ENCODE data around the gene EIF2B4.
A peak's percentile ranks its signal among the peaks of the same experiment; 100 is the strongest.

Gene EIF2B4

GRCh38 chr2:27408601-27409320 lies 38.6 kb upstream of the EIF2B4 start (continued):
- TF ChIP-seq, protein P1, sequence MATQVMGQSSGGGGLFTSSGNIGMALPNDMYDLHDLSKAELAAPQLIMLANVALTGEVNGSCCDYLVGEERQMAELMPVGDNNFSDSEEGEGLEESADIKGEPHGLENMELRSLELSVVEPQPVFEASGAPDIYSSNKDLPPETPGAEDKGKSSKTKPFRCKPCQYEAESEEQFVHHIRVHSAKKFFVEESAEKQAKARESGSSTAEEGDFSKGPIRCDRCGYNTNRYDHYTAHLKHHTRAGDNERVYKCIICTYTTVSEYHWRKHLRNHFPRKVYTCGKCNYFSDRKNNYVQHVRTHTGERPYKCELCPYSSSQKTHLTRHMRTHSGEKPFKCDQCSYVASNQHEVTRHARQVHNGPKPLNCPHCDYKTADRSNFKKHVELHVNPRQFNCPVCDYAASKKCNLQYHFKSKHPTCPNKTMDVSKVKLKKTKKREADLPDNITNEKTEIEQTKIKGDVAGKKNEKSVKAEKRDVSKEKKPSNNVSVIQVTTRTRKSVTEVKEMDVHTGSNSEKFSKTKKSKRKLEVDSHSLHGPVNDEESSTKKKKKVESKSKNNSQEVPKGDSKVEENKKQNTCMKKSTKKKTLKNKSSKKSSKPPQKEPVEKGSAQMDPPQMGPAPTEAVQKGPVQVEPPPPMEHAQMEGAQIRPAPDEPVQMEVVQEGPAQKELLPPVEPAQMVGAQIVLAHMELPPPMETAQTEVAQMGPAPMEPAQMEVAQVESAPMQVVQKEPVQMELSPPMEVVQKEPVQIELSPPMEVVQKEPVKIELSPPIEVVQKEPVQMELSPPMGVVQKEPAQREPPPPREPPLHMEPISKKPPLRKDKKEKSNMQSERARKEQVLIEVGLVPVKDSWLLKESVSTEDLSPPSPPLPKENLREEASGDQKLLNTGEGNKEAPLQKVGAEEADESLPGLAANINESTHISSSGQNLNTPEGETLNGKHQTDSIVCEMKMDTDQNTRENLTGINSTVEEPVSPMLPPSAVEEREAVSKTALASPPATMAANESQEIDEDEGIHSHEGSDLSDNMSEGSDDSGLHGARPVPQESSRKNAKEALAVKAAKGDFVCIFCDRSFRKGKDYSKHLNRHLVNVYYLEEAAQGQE (tag by site-specific recombination; IDR thresholded peaks at IDR 0.05): no peak
- TF ChIP-seq ZNF629 (tag by site-specific recombination; IDR thresholded peaks at IDR 0.05): no peak
- TF ChIP-seq GLI4 (tag by site-specific recombination; IDR thresholded peaks at IDR 0.05): no peak
- no peak for TF ChIP-seq ZNF776 (tag by site-specific recombination; IDR thresholded peaks at IDR 0.05; ENCODE audit: borderline replicate concordance)
- TF ChIP-seq, protein P2, sequence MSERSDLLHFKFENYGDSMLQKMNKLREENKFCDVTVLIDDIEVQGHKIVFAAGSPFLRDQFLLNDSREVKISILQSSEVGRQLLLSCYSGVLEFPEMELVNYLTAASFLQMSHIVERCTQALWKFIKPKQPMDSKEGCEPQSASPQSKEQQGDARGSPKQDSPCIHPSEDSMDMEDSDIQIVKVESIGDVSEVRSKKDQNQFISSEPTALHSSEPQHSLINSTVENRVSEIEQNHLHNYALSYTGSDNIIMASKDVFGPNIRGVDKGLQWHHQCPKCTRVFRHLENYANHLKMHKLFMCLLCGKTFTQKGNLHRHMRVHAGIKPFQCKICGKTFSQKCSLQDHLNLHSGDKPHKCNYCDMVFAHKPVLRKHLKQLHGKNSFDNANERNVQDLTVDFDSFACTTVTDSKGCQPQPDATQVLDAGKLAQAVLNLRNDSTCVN (tag by site-specific recombination; optimal IDR thresholded peaks at IDR 0.05): no peak
- TF ChIP-seq CTCF (tag by site-specific recombination; IDR thresholded peaks at IDR 0.05): peak; percentile 44; the same call in 1 of the 2 replicates
- TF ChIP-seq GLIS2 (tag by site-specific recombination; IDR thresholded peaks at IDR 0.05): peak; percentile 33; the same call in 1 of the 2 replicates
- TF ChIP-seq KLF16 (tag by site-specific recombination; IDR thresholded peaks at IDR 0.05): peak; percentile 63; the same call in 1 of the 2 replicates
- no peak for TF ChIP-seq KLF8 (tag by site-specific recombination; IDR thresholded peaks at IDR 0.05)
- no peak for TF ChIP-seq ZSCAN23 (tag by site-specific recombination; IDR thresholded peaks at IDR 0.05)
- TF ChIP-seq ZNF624 (tag by site-specific recombination; IDR thresholded peaks at IDR 0.05): no peak
- no peak for TF ChIP-seq ZNF433 (tag by site-specific recombination; IDR thresholded peaks at IDR 0.05; ENCODE audit: low read depth)
- no peak for TF ChIP-seq SALL2 (tag by site-specific recombination; IDR thresholded peaks at IDR 0.05; ENCODE audit: borderline replicate concordance)
- peak; percentile 93 for TF ChIP-seq ZFHX2 (tag by site-specific recombination; conservative IDR thresholded peaks at IDR 0.05)
- no peak for TF ChIP-seq ZNF623 (tag by site-specific recombination; IDR thresholded peaks at IDR 0.05)
- TF ChIP-seq, protein P3, sequence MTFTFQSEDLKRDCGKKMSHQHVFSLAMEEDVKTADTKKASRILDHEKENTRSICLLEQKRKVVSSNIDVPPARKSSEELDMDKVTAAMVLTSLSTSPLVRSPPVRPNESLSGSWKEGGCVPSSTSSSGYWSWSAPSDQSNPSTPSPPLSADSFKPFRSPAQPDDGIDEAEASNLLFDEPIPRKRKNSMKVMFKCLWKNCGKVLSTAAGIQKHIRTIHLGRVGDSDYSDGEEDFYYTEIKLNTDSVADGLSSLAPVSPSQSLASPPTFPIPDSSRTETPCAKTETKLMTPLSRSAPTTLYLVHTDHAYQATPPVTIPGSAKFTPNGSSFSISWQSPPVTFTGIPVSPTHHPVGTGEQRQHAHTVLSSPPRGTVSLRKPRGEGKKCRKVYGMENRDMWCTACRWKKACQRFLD (tag by site-specific recombination; IDR thresholded peaks at IDR 0.05): no peak
- TF ChIP-seq ZNF174 (tag by site-specific recombination; IDR thresholded peaks at IDR 0.05): no peak
- peak; percentile 46; the same call in 1 of the 2 replicates for TF ChIP-seq ZBTB8A (tag by site-specific recombination; IDR thresholded peaks at IDR 0.05)
- TF ChIP-seq, protein P4, sequence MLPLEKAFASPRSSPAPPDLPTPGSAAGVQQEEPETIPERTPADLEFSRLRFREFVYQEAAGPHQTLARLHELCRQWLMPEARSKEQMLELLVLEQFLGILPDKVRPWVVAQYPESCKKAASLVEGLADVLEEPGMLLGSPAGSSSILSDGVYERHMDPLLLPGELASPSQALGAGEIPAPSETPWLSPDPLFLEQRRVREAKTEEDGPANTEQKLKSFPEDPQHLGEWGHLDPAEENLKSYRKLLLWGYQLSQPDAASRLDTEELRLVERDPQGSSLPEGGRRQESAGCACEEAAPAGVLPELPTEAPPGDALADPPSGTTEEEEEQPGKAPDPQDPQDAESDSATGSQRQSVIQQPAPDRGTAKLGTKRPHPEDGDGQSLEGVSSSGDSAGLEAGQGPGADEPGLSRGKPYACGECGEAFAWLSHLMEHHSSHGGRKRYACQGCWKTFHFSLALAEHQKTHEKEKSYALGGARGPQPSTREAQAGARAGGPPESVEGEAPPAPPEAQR (tag by site-specific recombination; IDR thresholded peaks at IDR 0.05): no peak
- TF ChIP-seq ZNF138 (tag by site-specific recombination; IDR thresholded peaks at IDR 0.05; ENCODE audit: borderline replicate concordance): no peak
- peak; percentile 73; the same call in 1 of the 2 replicates for TF ChIP-seq ZNF335 (tag by site-specific recombination; conservative IDR thresholded peaks at IDR 0.05)
- TF ChIP-seq, protein P5, sequence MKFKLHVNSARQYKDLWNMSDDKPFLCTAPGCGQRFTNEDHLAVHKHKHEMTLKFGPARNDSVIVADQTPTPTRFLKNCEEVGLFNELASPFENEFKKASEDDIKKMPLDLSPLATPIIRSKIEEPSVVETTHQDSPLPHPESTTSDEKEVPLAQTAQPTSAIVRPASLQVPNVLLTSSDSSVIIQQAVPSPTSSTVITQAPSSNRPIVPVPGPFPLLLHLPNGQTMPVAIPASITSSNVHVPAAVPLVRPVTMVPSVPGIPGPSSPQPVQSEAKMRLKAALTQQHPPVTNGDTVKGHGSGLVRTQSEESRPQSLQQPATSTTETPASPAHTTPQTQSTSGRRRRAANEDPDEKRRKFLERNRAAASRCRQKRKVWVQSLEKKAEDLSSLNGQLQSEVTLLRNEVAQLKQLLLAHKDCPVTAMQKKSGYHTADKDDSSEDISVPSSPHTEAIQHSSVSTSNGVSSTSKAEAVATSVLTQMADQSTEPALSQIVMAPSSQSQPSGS (tag by site-specific recombination; IDR thresholded peaks at IDR 0.05; ENCODE audit: low read depth): no peak
- TF ChIP-seq MZF1 (tag by site-specific recombination; IDR thresholded peaks at IDR 0.05; ENCODE audit: borderline replicate concordance): no peak
- no peak for TF ChIP-seq ZNF37A (tag by site-specific recombination; IDR thresholded peaks at IDR 0.05)
- TF ChIP-seq ZNF391 (tag by site-specific recombination; IDR thresholded peaks at IDR 0.05; ENCODE audit: borderline replicate concordance, low read depth): no peak
- TF ChIP-seq ZNF404 (tag by site-specific recombination; IDR thresholded peaks at IDR 0.05): no peak
- TF ChIP-seq ZNF175 (tag by site-specific recombination; IDR thresholded peaks at IDR 0.05): no peak
- peak; percentile 22; the same call in 1 of the 2 replicates for TF ChIP-seq ZNF843 (tag by site-specific recombination; IDR thresholded peaks at IDR 0.05)
- no peak for TF ChIP-seq TRIM28 (IDR thresholded peaks at IDR 0.05; ENCODE audit: borderline replicate concordance, low read length)
- no peak for TF ChIP-seq ZNF830 (tag by site-specific recombination; IDR thresholded peaks at IDR 0.05; ENCODE audit: low read depth)

All from HEK293 (cell line).